Activated CD8-positive, alpha-beta memory T cell treated with anti-CD3 and anti-CD28 coated beads, Interleukin-2, amount 50 U/mL, for 48 hours (primary cell): ENCODE measurements around the gene CAV2.

Source experiments
- DNase-seq: peaks from one replicate; pipeline ENCODE4 v3.0.0-alpha.2; 2020

The CAV2 gene

GRCh38 chr7:116496653-116497052 is 2.9 kb upstream of the CAV2 start:
- DNase-seq: no peak

- no peak for DNase-seq
These were observed 1.8 kb upstream of the CAV2 start for GRCh38 chr7:116497708-116498107.

DNA sequence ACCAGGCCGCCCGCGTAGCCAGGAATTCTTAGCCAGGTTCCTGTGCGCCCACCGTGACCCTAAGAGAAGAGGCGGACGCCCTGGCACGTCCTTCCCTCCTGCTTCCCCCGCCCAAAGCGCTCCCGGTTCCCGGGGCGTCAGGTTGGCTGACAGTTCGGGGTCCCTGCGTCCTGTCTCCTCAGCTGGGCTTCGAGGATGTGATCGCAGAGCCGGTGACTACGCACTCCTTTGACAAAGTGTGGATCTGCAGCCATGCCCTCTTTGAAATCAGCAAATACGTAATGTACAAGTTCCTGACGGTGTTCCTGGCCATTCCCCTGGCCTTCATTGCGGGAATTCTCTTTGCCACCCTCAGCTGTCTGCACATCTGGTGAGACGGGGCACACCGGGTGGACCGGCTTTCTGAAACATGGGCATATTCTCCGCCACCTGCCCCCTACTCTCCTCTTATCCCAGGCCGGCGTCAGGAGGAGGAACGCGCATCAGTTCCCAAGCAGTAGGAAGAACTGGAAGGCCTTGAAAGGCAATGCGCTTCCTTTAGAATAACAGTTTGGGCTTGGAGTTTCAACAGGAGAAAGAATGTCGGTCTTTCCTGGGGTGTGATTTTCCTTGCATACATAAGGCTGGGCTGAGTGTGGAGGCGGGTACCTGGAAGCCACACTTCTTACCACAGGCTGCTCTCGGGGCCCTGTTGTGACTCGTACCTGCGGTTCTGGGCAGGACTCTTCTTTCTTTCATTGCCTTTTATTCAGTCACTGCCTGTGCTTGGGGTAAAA is 728 bp downstream of the CAV2 start:
- DNase-seq: peak; percentile 71

GRCh38 chr7:116501425-116502167 is 2.1 kb downstream of the CAV2 start:
- no peak for DNase-seq

DNA sequence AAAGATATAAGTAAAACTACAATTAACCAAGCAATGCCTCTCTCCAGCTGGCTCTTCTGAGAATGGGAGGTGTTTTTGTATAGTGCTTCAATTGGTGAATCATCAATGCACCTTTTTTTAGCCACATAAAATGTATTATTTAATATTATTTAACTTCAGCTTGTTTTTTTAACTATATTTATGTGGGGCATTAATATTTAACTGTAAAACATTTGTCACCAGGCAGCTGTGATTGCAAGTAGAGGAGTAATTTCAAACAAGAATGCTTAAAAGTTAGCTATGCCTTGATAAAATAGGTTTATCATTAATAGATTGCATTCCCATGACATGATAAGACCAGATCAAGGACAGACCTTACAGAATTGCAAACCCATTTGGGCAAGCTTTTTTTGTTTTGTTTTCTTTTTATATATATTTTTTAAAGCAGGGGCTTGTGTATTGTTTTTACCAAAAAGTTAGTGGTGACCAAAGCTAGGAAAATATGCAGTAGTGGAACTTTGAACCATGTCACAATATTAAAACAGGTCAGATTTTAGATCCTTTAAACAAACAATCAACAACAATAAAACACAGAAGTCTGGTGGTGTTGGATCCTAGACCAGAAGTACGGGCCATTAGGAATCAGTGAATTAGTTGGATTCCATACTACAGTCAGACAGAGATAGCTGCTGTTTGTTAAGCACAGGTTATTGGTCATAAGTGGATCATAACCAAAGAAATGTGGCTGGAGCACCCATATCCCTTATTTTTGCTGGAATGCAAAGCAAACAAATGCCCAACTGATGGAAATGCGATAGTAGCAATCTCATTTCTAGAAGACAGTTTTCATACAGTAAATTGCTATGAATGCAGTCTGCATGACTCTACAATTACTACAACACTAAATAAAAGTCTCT is 2.9 kb downstream of the CAV2 start:
- no peak for DNase-seq

- no peak for DNase-seq
These were observed 4.3 kb downstream of the CAV2 start for GRCh38 chr7:116503835-116504234.

- no peak for DNase-seq
These were observed 5.7 kb downstream of the CAV2 start for GRCh38 chr7:116505278-116505677.

- no peak for DNase-seq
These were observed 6.3 kb downstream of the CAV2 start for GRCh38 chr7:116505823-116506222.

DNA sequence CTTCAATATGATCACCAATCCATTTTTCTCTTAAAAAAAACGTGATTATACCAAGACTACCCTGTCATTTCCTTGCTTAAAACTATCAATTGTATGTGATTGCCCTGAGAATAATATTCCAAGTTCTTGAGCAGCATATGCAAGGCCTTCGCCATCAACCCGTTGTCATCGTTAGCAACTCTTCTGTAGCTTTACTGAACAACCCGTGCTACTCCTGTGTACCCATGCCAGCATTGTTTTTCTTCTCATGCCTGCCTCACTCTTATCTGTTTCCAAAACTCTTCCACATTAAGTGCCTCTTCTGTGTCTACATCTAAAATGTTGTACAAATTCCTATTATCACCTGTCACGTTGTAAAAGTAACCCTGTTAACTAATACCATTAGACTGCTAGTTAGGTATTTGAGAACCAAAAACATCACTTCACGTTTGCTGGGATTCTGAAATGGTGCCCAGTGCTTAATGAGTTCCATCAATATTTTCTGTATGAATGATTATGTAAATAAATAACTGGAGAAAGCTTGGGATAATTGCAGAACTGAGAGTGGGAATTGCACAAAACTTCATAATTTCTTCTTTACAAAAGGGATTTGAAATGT is 10.5 kb downstream of the CAV2 start:
- no peak for DNase-seq

DNA sequence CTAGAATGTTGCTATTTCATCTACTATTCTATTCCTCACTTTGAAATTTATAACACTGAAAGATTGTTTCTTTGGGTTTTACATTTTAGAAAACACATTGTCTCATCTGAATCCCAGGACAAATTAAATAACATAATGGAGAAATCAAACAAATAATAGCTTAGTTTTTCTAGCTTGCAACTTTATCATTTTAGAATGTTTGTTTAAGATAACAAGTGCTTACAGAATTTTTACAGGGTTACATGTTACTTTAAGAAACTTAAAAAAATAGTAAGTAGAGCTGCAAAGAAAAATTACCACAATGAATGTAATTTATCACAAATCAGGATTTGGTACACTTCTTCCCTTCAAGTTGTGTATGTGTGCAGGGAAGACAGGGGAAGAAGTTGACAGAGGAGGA is 11.3 kb downstream of the CAV2 start:
- no peak for DNase-seq

GRCh38 chr7:116511552-116512519 is 12.3 kb downstream of the CAV2 start:
- DNase-seq: no peak

- no peak for DNase-seq
These were observed 13.1 kb downstream of the CAV2 start for GRCh38 chr7:116512520-116513188.

- no peak for DNase-seq
These were observed 16.0 kb downstream of the CAV2 start for GRCh38 chr7:116515584-116515983.

- no peak for DNase-seq
These were observed 16.8 kb downstream of the CAV2 start for GRCh38 chr7:116516324-116516723.

- no peak for DNase-seq
These were observed 18.1 kb downstream of the CAV2 start for GRCh38 chr7:116517626-116518025.

DNA sequence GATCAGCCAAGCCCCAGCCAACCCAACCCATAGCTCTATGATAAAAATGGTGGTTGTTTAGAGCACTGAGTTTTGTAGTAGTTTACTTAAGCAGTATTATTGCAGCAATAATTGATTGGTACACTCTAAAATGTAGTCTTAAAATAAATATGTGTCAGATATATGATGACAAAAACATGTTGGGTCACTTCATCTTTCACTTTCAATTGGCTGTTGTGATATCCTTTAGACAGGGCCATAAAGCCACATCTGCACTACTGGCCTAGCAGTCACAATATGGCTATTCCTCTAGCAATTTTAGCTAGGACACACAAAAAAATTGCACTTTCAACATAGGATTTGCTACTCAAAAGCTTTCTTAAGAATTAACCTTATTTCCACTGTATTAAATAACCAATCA is 19.4 kb downstream of the CAV2 start:
- DNase-seq: no peak

DNA sequence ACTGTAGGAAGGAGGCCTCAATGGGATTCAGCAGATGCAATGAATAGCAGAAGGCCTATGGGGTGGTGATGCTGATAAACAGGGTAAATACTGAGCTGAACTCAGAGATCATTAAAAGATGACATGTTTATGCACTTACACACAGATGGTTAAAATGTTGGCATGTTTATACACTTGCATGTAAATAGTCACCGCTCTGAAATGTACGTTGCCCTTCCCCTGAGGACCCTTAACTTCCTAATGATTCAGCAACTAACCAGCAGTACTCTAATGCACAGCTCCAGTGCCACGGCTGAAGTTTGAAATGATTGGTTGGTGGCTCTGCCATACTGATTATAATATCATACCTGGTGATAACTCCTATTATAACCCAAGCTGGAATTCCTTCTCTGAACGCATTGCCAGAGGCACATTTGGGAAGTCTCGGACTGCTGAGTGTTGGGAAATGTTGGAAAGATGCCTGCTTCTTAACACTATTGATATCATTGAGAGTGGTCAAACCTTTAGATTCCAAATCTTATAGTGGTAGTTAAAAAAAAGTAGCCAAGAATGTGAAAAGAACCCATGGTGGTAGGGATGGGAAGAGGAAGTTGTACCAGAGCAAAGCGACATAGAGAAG is 21.6 kb downstream of the CAV2 start:
- no peak for DNase-seq

GRCh38 chr7:116522247-116522646 is 22.7 kb downstream of the CAV2 start:
- DNase-seq: no peak

- no peak for DNase-seq
These were observed 24.7 kb downstream of the CAV2 start for GRCh38 chr7:116524221-116524608.

DNA sequence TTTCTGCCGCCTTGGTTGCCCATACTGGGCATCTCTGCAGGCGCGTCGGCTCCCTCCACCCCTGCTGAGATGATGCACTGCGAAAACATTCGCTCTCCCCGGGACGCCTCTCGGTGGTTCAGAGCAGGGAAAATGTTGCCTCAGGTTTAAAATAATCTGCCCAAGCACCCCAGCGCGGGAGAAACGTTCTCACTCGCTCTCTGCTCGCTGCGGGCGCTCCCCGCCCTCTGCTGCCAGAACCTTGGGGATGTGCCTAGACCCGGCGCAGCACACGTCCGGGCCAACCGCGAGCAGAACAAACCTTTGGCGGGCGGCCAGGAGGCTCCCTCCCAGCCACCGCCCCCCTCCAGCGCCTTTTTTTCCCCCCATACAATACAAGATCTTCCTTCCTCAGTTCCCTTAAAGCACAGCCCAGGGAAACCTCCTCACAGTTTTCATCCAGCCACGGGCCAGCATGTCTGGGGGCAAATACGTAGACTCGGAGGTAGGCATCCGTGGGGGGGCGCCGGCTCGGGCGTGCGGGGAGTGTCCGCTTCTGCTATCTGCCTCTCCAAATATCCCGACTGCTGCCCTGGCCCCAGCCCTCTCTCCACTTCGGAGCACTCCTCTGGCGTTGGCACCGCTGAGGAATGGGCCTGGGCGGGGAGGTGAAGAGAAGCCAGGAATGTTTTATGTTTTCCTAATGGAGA is 25.2 kb downstream of the CAV2 start, which contains the start of gene CAV1:
Gene CAV1 (plus strand): TSS at position 428 of the 689 bp plus-strand sequence. CDS start 27 bp downstream, at position 455.
- peak; percentile 57 for DNase-seq
